Peyer's patch (tissue), 4 donors: ENCODE results near the gene TTC39C. TPM values are rescaled to one million over a fixed set of nuclear protein-coding genes. Genes with fewer than 3 reads are reported as not detected.

ENCODE experiments used
- DNase-seq, 3 donors: peaks; one replicate each; pipeline ENCODE4 v3.0.0-alpha.2; 2017 to 2019
- H3K27ac ChIP-seq, 4 donors: fragments of 200-600 bp; sonication (generic); one replicate each; pipeline ENCODE4 v1.5.1; 2016 to 2019
- H3K27me3 ChIP-seq, 2 donors: fragments of 200-600 bp; sonication (generic); one replicate each; pipeline ENCODE4 v1.5.1; 2019
- H3K36me3 ChIP-seq, 3 donors: fragments of 200-600 bp; sonication (generic); one replicate each; pipeline ENCODE4 v1.5.1; 2016 to 2019
- H3K4me1 ChIP-seq, 4 donors: fragments of 200-600 bp; sonication (generic); one replicate each; pipeline ENCODE4 v1.5.1; 2016 to 2019
- H3K4me3 ChIP-seq, 4 donors: fragments of 200-600 bp; sonication (generic); 1 replicate in 3 of 4; 2 replicates in 1 of 4; pipeline ENCODE4 v1.5.1; 2016 to 2019; ENCODE audit warnings: mild to moderate bottlenecking in 1 of 4
- H3K9me3 ChIP-seq, 4 donors: fragments of 200-600 bp; sonication (generic); one replicate each; pipeline ENCODE4 v1.5.1; 2016 to 2019; ENCODE audit warnings: mild to moderate bottlenecking in 1 of 4
- CTCF ChIP-seq, 6 experiments: fragments of 450-650 bp in 4 of 6; fragments of 200-600 bp in 2 of 6; sonication (generic) in 1 of 6; IDR thresholded peaks; one replicate each; pipeline ENCODE4 v1.5.1; 2017 to 2019; ENCODE audit warnings: antibody characterized with exemption in 6 of 6, mild to moderate bottlenecking in 3 of 6, moderate library complexity in 1 of 6
- POLR2A ChIP-seq, 2 donors: fragments of 450-650 bp; IDR thresholded peaks; one replicate each; pipeline ENCODE4 v1.5.1; 2017; ENCODE audit warnings: antibody characterized with exemption in 2 of 2, mild to moderate bottlenecking in 2 of 2, moderate library complexity in 2 of 2
- total RNA-seq, 4 donors: library from RNA; depleted of rRNA; stranded (reverse); fragments of >200 nt; gene quantifications; one replicate each; pipeline ENCODE4 v1.1.0, GENCODE V29; 2016

The TTC39C gene
- total RNA-seq, 4 donors from 2014 or later: 11.0 to 32.2 (median 14.2) TPM

DNA sequence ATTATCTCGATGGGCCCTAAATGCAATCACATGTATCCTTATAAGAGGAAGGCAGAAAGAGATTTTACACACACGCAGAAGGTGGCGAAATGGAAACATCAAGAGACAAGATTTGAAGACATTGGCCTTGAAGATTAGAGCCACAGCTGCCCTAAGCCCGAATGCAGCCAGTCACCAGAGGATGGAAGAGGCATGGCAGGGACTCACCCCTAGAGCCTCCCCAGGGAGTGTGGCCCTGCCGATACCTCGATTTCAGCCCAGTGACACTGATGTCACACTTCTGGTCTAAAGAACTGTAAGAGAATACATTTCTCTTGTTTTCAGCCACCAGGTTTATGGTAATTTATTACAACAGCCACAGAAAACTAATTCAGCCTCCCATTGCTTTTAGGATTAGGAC is 17.4 kb downstream of the TTC39C start:
- no peak for DNase-seq
- TF ChIP-seq POLR2A (IDR thresholded peaks at IDR 0.05) (no peak), CTCF (IDR thresholded peaks at IDR 0.05) (no peak)
- peaks cover 0 to 10% (median 0%) of the 10 kb centered on the region in 4 donors for H3K4me1 ChIP-seq
- H3K27me3 ChIP-seq: no peaks in the 10 kb centered on the region
- no peaks in the 10 kb centered on the region for H3K36me3 ChIP-seq
- H3K4me3 ChIP-seq: no peak overlapping the region
- no peak overlapping the region for H3K27ac ChIP-seq
- no peaks in the 10 kb centered on the region for H3K9me3 ChIP-seq

DNA sequence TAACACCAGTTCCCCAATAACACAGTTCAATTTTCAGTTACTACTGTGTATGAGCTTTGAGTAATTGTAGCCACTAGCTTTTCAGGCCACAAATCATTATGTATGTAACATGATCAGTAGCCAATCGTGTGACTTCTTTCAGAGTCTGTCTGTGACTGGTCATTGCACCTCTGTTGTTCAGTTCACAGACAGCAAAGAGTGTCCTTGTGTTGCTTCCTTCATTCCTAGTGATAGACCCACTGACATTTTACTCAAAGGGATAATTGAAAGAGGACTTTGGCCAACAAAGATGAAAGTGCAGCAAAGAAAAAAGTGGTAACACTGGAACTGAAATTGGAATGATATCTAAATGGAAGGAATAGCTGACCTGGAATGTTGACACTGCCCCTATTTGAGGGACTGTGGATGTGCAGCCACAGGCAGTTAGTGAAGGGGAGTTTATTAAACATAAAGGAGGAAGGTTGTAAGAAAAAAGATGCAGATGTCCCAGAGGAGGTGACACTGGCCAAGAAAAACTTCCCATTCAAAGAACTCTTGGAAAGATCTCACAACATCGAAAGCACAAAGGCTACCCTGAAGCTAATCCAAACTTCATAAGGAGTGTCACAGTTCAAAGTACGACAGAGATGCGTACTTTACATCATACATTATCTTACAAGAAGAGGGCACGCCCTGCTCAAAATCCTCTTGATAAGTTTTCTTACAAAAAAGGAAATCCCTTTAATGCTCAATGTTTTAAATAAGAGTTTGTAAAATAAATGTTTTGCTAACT is 19.3 kb downstream of the TTC39C start:
- H3K36me3 ChIP-seq: no peaks in the 10 kb centered on the region
- no peaks in the 10 kb centered on the region for H3K9me3 ChIP-seq
- no peaks in the 10 kb centered on the region for H3K27me3 ChIP-seq
- no peak for DNase-seq
- H3K4me3 ChIP-seq: no peak overlapping the region
- no peak for TF ChIP-seq CTCF (IDR thresholded peaks at IDR 0.05)
- TF ChIP-seq POLR2A (IDR thresholded peaks at IDR 0.05): no peak
- H3K4me1 ChIP-seq: peaks cover 0 to 10% (median 0%) of the 10 kb centered on the region in 4 donors
- H3K27ac ChIP-seq: peak overlapping the region in 2 of 4 donors; percentile 7 to 37

- H3K4me1 ChIP-seq: peaks cover 0 to 10% (median 0%) of the 10 kb centered on the region in 4 donors
- no peak for TF ChIP-seq POLR2A (IDR thresholded peaks at IDR 0.05)
- no peak for TF ChIP-seq CTCF (IDR thresholded peaks at IDR 0.05)
- no peaks in the 10 kb centered on the region for H3K27me3 ChIP-seq
These were observed 20.8 kb downstream of the TTC39C start for GRCh38 chr18:24035316-24035715.

DNA sequence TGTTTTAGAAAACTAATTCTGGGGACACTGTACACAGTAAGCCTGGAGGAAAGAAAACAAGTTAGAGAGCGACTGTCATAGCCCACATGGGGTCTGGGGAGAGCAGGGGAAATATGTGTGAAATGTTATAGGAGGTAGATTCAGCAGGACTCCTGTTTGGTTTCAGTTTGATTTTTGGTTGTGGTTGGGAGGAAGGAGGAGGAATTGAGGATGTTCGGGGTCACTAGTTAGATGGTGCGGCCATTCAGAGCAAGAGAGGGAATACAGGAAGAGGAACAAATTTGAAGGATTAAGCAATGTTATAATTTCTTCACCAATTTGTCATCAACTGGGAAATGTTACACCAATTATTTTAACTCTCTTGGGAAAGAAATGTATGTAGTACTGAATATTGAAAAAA is 25.1 kb downstream of the TTC39C start:
- no peaks in the 10 kb centered on the region for H3K27me3 ChIP-seq

More at GRCh38 chr18:24035316-24035715, 20.8 kb downstream of the TTC39C start:
- DNase-seq: no peak
- Histone ChIP-seq H3K27ac (no peak overlapping the region), H3K4me3 (no peak overlapping the region), H3K36me3 (no peaks in the 10 kb centered on the region), H3K9me3 (no peaks in the 10 kb centered on the region)

GRCh38 chr18:24041691-24042090 is 27.1 kb downstream of the TTC39C start:
- Histone ChIP-seq H3K27me3 (no peaks in the 10 kb centered on the region), H3K9me3 (no peaks in the 10 kb centered on the region), H3K27ac (no peak overlapping the region), H3K4me1 (no peaks in the 10 kb centered on the region), H3K36me3 (no peaks in the 10 kb centered on the region), H3K4me3 (no peak overlapping the region)
- DNase-seq: no peak
- TF ChIP-seq CTCF (IDR thresholded peaks at IDR 0.05): no peak
- no peak for TF ChIP-seq POLR2A (IDR thresholded peaks at IDR 0.05)

More for the DNA sequence above, 25.1 kb downstream of the TTC39C start:
- Histone ChIP-seq H3K27ac (no peak overlapping the region), H3K4me1 (peaks cover 0 to under 1% (median 0%) of the 10 kb centered on the region in 4 donors), H3K9me3 (no peaks in the 10 kb centered on the region), H3K36me3 (no peaks in the 10 kb centered on the region), H3K4me3 (no peak overlapping the region)
- no peak for DNase-seq
- TF ChIP-seq POLR2A (IDR thresholded peaks at IDR 0.05) (no peak), CTCF (IDR thresholded peaks at IDR 0.05) (no peak)
